CMK (cell line): Measurements from ENCODE around the gene JRKL.
"Not testable (repeated sequence)": the region's sequence is repeated elsewhere in the genome, so short reads cannot be mapped to it uniquely, and the experiment has no call there.

Experiments used
- DNase-seq: peaks from one replicate; pipeline ENCODE4 v3.0.0-alpha.2; 2010; ENCODE audit warnings: low read depth

Gene JRKL

GRCh38 chr11:96394773-96395172 is 5.0 kb downstream of the JRKL start:
- DNase-seq = no peak

DNA sequence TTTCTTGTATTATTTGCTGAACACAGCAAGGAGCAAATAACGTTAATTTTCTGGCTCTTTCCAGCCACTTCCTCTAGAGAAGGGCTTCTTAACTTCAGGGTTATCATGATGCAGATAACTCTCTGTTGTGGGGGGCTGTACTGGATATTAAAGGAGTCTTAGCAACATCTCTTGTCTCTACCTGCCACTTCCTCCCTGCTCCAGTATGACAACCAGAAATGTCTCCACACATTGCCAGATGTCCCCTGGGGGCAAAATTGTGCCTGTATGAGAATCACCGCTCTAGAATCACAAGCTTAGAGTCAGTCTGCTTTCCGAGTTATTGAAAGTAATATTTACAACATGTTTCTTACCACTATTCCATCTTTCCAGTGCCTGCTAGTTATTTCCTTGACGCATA is 6.8 kb downstream of the JRKL start:
- peak; percentile 15 for DNase-seq

DNA sequence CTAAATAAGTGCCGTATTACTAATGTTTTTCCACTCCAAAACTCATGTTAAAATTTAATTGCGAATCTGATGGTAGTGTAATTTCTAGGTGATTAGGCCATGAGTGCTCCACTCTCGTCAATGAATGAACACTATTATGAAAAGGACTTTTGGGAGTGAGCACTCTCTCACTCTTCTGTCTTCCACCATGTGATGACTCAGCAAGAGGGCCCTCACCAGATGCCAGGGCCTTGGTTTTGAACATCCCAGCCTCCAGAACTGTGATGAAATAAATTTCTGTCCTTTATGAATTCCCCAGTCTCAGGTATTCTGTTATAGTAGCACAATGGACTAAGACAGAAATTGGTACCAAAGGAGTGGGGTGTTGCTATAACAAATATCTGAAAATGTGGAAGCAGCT is 8.1 kb downstream of the JRKL start:
- DNase-seq = no peak

DNA sequence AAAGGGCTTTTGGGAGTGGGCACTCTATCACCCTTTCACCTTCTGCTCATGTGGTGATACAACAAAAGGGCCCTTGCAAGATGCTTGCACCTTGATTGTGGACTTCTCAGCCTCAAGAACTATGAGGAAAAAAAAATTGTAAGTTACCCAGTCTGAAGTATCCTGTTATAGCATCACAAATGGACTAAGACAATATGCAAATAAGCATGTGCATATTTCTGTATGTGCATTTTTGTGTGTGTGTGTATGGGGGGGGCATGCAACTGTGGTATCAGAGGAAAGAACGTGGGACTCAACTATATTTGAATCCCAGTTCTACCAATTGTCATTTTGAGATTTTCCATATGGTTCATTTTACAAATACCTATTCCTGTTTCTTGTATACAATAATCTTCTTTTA is 10.9 kb downstream of the JRKL start:
- DNase-seq = no peak

DNA sequence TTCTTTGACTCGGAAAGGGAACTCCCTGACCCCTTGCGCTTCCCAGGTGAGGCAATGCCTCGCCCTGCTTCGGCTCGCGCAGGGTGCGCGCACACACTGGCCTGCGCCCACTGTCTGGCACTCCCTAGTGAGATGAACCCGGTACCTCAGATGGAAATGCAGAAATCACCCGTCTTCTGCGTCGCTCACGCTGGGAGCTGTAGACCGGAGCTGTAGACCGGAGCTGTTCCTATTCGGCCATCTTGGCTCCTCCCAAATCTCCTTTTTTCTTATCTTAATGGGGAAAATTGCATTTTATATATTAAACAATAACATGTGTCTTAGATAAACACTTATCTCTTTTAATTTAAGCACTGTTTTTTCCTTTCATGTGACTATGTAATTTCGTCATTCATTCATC is 21.6 kb downstream of the JRKL start:
- not testable (repeated sequence) for DNase-seq

DNA sequence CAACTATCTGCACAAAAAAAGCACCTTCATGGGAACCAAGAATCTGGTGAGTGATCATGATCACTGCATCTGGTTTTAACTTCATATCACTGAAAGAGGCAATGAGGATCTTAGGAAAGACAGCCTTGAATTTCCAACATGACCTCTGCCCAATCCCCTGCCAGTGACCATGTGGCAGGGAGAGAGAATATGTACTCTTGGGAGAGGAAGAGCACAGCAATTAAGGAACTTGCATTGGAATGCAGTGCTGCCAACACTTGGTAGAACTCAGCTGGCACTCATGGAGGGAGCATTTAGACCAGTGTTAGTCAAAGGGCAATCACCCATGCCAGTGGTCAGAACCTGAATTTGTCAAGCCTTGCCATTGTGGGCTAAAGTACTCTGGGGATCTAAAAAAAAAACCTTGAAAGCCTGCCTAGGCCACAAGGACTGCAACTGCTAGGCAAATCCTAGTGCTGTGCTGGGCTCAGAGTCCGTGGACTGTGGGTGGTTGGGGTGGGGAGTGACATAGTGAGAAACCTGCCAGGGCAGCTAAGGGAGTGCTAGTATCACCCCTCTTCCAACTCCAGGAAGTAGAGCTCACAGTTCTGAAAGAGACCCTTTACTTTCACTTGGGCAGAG is 23.1 kb downstream of the JRKL start:
- no peak for DNase-seq

- DNase-seq = no peak
Measured at GRCh38 chr11:96413408-96413807, 23.6 kb downstream of the JRKL start.

DNA sequence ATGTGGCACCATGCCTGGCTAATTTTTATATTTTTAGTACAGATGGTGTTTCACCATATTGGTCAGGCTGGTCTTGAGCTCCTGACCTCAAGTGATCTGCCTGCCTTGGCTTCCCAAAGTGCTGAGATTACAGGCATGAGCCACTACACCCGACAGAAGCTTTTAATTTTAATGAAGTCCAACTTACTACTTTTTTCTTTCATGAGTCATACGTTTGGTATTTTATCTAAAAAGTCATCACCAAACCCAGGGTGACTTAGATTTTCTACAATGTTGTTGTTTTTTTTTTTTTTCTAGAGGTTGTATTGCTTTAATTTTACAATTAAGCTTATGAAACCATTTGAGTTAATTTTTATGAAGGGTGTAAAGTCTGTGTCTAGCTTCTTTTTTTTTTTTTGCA is 34.9 kb downstream of the JRKL start:
- no peak for DNase-seq

- DNase-seq = no peak
Measured at GRCh38 chr11:96430668-96431067, 40.9 kb downstream of the JRKL start.

GRCh38 chr11:96432654-96433053 is 42.8 kb downstream of the JRKL start:
- DNase-seq = not testable (repeated sequence)
